Measurements from ENCODE around the gene PRKG1.

GRCh38 chr10:51399840-51400239 is 325.6 kb downstream of the PRKG1 start:
- TF ChIP-seq CHD7 (IDR thresholded peaks at IDR 0.05; ENCODE audit: insufficient replicate concordance, low read length) (no peak), EP300 (IDR thresholded peaks at IDR 0.05; ENCODE audit: borderline replicate concordance in 1 of 2, low read depth in 2 of 2, low read length in 2 of 2) (no peak), GABPA (IDR thresholded peaks at IDR 0.05; ENCODE audit: borderline replicate concordance, insufficient read depth, low read length) (no peak), SP1 (IDR thresholded peaks at IDR 0.05; ENCODE audit: low read depth, low read length) (no peak), SRF (IDR thresholded peaks at IDR 0.05; ENCODE audit: low read depth, low read length) (no peak), KDM1A (IDR thresholded peaks at IDR 0.05; ENCODE audit: borderline replicate concordance, low read length) (no peak), EZH2 (IDR thresholded peaks at IDR 0.05; ENCODE audit: low read depth, low read length, severe bottlenecking) (no peak), POLR2A (IDR thresholded peaks at IDR 0.05; ENCODE audit: control extremely low read depth in 1 of 2, low read depth in 2 of 2, low read length in 2 of 2) (no peak), KDM5A (IDR thresholded peaks at IDR 0.05; ENCODE audit: low read length) (no peak), BRCA1 (IDR thresholded peaks at IDR 0.05; ENCODE audit: low read depth, low read length) (no peak), TAF1 (IDR thresholded peaks at IDR 0.05; ENCODE audit: low read depth, low read length) (no peak)
- TF ChIP-seq, protein P1, sequence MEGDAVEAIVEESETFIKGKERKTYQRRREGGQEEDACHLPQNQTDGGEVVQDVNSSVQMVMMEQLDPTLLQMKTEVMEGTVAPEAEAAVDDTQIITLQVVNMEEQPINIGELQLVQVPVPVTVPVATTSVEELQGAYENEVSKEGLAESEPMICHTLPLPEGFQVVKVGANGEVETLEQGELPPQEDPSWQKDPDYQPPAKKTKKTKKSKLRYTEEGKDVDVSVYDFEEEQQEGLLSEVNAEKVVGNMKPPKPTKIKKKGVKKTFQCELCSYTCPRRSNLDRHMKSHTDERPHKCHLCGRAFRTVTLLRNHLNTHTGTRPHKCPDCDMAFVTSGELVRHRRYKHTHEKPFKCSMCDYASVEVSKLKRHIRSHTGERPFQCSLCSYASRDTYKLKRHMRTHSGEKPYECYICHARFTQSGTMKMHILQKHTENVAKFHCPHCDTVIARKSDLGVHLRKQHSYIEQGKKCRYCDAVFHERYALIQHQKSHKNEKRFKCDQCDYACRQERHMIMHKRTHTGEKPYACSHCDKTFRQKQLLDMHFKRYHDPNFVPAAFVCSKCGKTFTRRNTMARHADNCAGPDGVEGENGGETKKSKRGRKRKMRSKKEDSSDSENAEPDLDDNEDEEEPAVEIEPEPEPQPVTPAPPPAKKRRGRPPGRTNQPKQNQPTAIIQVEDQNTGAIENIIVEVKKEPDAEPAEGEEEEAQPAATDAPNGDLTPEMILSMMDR (IDR thresholded peaks at IDR 0.05; ENCODE audit: control extremely low read depth in 1 of 3, insufficient read depth in 1 of 3, low read depth in 1 of 3, low read length in 3 of 3): no peak

Data from H1 (cell line).